ENCODE measurements around the gene RBFOX1. TPM values are rescaled to one million over a fixed set of nuclear protein-coding genes. Genes with fewer than 3 reads are reported as not detected.

RBFOX1 gene
- polyA plus RNA-seq, 5 donors: 0.43 to 2.9 (median 0.80) TPM

DNA sequence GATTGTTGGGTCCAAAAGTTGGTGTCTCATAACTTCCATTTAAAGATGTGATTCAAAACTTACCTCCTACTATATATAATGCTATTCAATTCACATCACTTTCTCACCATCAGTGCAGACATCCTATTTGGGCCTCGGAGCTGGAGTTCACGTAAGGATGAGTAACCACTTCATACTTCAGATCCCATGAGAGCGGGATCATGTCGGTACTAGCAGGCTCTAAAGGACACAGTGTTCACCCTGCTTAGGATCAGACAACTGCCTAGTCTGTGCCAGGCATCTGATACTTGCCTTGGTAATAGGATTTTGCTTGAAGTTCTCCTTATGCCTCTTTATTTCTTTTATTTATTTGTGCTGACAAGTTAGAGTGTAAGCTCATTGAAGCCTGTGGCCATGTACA, 39.5 kb downstream of the RBFOX1 start:
- DNase-seq: no peak

GRCh38 chr16:7373776-7374175, 41.1 kb downstream of the RBFOX1 start:
- DNase-seq: no peak

DNA sequence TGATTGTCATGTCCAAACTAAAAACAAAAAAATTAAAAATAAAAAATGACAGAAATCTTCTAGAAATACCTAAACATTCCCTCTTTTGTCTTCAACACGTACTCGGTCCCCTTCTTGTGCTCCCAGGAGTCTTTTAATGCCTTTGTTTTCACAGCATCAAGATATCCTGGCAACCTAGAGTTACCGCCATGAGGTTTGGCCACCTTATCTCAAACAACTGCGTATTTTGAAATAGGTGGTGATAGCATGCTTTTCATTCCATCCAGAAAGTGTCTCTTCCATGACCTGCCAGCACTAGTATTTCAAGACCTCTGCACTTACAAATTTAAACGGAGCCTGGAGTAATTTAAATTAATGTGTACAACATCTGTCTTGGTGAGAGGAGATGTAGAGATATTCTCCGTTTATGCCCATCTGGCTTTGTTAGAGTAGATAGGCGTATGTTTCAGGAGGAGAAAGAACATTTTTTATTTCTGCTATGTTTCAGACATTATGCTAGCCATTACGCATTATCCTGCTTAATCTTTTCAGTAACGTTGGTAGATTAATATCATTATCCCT, 42.0 kb downstream of the RBFOX1 start:
- DNase-seq: no peak

GRCh38 chr16:7376227-7376626, 43.6 kb downstream of the RBFOX1 start:
- DNase-seq: no peak

DNA sequence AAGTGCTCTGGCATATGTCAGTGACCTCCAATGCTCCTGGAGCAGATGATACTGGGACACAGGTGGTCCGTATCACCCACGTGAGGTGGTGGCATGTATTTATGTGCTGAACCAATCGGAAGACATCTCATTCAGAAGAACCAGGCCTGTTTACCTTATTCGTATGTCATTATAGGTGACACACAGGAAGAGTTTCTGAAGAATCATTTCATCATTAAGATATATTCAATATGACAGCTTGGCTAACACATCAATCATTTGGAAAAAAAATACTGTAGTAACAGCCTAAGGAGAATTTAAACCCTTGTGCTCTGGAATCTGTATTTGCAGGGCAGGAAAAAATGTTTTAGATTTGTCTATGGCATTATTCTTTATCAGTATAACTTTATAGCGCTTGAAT, 44.6 kb downstream of the RBFOX1 start:
- DNase-seq: no peak

DNA sequence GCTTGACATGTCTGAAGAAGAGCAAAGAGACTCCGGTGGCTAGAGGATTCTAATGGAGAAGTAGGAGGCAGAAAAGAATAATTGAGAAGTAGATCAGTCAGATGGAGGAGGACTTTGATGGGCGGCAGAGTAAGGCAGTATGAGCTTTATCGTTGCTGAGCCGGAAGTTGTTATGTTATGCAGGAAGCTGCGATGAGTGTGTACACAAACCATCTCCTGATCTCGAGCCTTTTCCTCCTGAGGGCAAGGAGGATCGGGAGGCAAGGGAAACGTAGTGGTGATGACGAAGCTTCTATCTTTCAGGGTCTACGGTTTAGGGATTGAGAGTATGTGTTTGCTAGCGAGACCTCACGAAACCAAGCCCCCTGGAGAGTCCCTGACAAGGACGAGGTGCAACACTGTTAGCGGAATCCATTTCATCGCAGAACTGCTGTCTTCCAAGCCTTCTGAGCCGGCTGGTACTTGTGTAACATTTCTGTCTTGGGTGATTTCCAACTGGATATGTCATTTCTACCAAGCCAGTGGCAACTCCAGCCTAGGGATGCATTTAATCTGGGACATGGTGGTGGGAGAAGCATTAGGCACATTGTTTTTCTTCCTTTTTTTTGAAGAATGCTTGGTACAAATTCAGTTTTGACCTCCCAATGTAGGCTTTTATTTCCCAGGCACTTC, 45.5 kb downstream of the RBFOX1 start:
- DNase-seq: no peak

GRCh38 chr16:7380441-7380840, 47.8 kb downstream of the RBFOX1 start:
- DNase-seq: no peak

DNA sequence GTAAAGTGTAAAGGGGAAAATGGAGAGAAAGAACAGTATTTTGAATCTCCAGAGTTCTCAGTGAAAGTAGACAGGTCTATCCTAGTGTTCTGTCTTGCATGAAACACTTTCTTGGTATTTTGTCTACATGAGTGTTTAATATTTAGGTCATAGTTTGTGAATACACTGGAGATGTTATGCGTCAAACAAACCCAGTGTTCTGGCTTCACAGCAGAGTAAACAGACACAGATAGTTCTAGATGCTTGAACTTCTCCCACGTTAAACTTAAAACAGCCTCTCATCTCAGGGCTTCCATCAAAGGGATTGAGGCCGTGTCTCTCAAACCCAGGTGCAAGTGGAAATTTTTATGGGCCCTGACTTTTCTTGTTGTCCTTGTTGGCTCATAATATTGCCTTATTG, 48.3 kb downstream of the RBFOX1 start:
- no peak for DNase-seq

DNA sequence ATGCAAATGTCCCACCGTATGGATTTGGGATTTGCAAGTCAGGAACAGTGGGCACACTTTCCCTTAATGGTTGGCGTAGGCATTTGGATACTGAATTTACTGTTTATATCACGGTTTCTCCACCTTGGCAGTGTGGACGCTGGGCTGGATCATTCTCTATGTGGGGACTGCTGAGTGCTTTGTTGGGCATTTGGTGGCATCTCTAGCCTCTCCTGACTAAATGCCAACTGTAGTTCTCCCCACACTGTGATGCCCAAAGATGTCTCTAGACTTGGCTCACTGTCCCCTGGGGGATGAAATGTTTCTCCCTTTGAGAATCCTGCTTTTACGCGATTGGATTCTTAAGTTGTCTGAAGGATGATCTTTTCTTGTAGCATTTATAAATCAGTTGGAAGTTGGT, 49.0 kb downstream of the RBFOX1 start:
- no peak for DNase-seq

- no peak for DNase-seq
Observed at GRCh38 chr16:7382521-7382920, 49.9 kb downstream of the RBFOX1 start.

DNA sequence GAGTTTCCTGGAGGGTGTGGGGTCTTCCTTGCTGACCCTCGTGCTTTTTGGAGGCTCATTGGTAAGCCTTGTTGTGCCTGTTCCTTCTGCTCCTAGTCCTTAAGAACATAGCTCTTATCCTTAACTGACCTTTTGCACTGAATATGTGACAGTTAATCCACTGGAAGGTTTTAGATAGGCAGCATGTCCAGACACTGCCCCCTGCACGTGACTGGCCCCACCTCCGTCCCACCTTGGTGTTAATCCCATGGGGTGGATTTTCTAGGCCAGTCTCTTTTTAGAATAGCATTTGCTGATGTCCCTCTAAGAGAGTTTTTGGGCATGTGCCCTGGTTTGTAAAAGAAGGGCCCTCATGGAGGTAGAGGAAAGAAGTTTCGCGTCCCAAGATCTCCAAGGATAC, 58.3 kb downstream of the RBFOX1 start:
- DNase-seq: no peak

DNA sequence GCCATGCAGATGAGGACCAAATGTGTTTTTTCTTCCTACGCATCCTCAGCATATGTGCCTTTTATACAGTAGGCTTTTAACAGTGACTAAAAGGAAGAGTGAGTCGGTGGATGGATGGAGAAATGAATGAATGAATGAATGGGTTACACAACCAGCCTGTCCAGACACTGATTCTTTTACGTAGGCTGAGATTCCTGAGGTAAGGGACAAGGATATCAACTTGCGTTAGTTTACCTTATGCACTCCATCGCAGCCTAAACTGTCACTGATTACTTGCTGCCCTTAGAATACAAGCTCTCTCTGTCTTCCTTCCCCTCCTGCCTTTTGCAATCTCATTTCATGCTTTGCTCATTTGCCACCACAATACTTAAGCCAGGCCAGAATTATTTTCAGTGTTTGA, 59.0 kb downstream of the RBFOX1 start:
- no peak for DNase-seq

- DNase-seq: no peak
Observed at GRCh38 chr16:7392206-7392605, 59.6 kb downstream of the RBFOX1 start.

GRCh38 chr16:7393680-7394079, 61.0 kb downstream of the RBFOX1 start:
- DNase-seq: no peak

- DNase-seq: no peak
Observed at GRCh38 chr16:7394720-7395336, 62.2 kb downstream of the RBFOX1 start.

DNA sequence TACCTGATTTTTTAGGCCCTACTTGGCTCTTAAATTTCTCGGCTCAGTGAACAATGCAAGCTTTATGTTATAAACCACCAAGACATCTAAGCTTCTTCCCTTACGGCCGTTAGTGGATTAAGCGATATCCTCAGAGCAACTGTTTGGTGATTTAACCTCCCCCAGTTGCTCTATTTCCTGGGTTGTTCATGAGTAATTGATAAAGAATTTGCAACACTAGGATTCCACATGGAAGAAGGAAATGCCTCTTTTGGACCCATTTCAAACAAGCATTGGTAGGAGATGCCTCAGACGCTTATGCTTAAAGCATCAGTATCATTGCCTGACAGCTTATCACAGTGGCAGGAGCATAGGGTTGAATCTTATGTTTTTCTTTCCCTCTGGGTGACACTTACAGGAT, 65.3 kb downstream of the RBFOX1 start:
- DNase-seq: no peak

DNA sequence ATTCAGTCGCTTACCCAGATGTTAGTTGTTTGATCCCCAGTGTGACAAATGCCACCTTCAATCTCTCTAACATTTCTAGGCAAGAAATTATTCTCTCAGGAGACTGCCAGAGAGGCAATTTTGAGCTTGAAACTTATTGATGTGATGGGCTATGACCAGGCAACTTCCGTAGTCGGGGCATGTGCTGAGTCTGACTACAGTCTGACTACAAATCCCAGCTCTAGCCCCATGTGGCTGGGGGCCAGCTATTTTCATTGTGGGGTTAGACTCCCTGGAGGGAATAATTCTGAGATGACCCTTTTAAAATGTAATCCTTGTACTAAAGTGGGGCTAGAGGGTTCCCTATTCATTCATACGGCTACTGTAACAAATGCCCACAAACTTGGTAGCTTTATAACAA, 65.9 kb downstream of the RBFOX1 start:
- DNase-seq: no peak

DNA sequence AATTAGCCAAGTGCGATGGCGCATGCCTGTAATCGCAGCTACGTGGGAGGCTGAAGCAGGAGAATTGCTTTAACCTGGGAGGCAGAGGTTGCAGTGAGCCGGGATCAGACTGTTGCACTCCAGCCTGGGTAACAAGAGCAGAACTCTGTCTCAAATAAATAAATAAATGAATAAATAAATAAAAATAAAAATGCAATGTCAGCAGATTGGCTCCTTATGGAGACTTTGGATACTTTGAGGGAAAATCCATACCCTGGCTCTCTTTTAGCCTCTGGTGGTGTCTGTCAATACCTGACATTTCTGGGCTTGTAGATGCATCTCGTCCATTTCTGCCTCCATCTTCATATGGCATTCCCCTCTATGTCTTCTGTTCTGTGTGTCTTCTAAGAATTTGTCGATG, 66.7 kb downstream of the RBFOX1 start:
- DNase-seq: no peak

DNA sequence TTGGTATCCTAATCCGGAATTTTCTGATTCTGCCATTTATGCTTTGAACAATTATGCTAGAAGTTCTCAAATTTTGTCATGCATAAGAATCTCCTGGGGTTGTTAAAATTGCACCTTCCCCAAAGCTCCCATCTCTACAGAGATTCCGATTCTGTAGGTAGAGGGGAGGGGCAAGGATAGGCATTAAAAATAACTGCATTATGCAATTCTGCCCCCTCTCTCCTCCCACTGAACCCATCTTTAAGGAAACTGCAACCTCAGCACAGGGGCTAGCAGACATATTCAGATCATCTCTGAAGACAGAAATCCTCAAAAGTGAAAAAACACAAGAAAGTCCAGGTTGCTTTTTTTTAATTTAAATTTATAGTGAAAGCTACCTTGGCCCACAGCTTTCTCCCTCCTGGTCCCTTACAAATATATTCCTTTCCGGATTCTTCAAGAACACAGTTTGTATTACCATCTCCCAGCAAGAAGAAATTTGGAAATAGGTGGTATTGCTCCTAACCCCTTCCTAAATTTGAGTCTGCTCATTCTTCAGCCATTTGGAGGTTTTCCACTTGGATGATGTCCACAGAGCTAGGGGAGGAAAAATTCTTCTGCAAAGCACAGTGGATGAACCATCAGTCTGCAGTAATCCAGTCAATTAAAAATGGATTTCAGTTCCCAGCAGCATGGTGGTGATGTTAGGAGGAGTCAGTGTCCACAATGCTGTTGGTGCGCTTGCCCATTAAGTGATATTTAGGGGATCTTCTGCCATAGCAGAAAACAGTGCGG, 67.7 kb downstream of the RBFOX1 start:
- no peak for DNase-seq

GRCh38 chr16:7404217-7404616, 71.6 kb downstream of the RBFOX1 start:
- no peak for DNase-seq

DNA sequence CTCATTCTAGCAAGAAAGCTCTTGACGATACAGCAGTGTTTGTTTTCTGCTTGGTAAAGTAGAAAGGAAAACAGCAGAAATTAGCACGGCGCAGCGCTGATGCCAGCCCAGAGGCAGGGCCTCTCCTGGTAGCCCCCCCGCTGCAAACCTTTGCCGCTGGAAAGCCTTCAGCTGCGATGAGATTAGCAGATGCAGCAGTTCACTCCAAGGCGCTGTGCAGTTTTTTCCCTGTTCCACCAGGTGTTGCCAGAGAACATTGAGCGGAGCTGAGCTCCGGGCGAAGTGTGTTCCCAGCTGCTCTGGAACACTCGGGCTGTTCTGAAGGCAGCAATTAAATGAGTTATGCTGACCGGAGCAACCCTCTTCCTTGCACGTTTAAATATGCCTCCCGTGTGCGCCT, 72.5 kb downstream of the RBFOX1 start:
- peak; percentile 2 to 9 for DNase-seq

DNA sequence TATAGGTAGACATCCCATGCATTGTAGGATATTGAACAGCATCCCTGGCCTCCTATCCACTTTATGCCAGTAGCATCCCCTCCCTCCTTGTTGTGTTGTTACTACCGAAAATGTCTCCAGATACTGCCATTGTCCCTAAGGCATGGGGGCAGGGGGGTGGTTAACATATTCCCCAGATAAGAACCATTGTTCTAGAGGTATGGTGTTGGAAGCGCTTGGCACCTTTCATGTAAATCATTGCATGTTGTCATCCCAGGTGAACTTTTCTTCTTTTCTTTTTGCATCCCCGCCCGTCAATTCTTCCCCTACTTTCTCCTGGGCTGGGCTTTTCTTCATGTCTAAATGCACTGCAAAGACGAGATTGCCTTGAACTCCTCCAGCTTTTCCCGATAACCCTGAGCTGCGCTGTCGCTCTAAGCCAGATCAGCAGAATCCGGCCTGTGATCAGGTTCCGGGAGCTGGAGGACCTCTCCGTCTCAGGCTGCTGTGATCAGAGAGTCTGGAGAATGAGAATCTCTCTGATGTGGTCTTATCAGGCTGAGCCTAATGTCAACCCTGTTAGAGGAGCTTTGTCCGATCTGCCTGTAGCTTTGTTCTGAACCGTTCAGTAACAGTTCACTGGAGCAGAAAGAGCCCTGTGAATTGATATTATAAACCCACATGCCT, 76.2 kb downstream of the RBFOX1 start:
- no peak for DNase-seq
